H1 (cell line): ENCODE results near the gene CELF2. TPM values are rescaled to one million over a fixed set of nuclear protein-coding genes. Genes with fewer than 3 reads are reported as not detected.

Experiments
- JUN ChIP-seq: IDR thresholded peaks from 2 replicates; pipeline ENCODE4 v1.6.1; 2011; ENCODE audit warnings: low read depth, mild to moderate bottlenecking, improper control_type of control experiment, low read length
- polyA plus RNA-seq, 7 experiments: library from polyadenylated mRNA; depleted of rRNA in 3 of 7; stranded (reverse) in 5 of 7; unstranded in 2 of 7; fragments of >200 nt in 5 of 7; fragments of 200-250 nt in 2 of 7; gene quantifications; 1 replicate in 5 of 7; 2 replicates in 1 of 7; 4 replicates in 1 of 7; pipeline versions ENCODE4 v1.2.1 to v1.2.3, GENCODE V29; 2011 to 2013; ENCODE audit warnings: missing spikeins in 2 of 7, mixed read lengths in 2 of 7
- total RNA-seq: library from RNA; stranded (reverse); fragmentation: NEBNext Ultra II Directional; extraction: Animal tissue kit (Norgen Biotek cat#: 25700); gene quantifications from 2 replicates; pipeline ENCODE4 v1.2.1, GENCODE V29; 2021

The CELF2 gene
- total and polyA plus RNA-seq, 2 of the 8 experiments (the other 6 are each of a cell fraction or from before 2014, with no cell fraction given), result 18.3 to 22.7 TPM

DNA sequence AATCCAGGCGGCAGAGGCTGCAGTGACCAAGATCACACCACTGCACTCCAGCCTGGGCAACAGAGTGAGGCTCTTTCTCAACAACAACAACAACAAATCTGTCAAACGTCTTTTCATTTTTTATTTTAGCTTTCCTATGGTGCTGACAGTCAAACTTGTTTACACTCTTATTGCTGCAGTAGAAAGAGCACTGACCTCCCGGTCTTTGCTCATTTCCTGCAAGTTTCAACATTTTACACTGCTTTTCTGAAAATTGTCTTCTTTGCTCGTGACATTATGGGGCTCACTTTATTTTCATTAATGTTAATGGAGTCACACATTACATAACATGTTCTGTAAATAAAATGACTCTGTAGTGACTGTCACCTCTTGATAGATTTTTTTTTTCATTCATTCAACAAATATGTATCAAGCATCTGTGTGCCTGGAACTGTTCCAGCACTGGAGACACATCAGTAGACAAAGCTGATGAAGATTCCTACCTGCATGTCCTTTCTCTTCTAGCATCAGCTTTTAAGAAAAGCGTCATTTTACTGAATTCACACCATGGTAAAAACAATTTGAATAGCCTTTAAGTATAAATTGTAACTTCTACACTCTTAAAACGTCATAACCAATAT, 277.3 kb downstream of the CELF2 start (continued):
- TF ChIP-seq JUN, result no peak
